Iris pigment epithelial cell (primary cell): ENCODE results near the gene SLC24A5.

Experiments used
- DNase-seq: peaks from one replicate; pipeline ENCODE4 v3.0.0-alpha.2; 2011; ENCODE audit warnings: low read depth

The SLC24A5 gene

GRCh38 chr15:48190932-48191573, 70.3 kb downstream of the SLC24A5 start:
- peak; percentile 75 for DNase-seq

DNA sequence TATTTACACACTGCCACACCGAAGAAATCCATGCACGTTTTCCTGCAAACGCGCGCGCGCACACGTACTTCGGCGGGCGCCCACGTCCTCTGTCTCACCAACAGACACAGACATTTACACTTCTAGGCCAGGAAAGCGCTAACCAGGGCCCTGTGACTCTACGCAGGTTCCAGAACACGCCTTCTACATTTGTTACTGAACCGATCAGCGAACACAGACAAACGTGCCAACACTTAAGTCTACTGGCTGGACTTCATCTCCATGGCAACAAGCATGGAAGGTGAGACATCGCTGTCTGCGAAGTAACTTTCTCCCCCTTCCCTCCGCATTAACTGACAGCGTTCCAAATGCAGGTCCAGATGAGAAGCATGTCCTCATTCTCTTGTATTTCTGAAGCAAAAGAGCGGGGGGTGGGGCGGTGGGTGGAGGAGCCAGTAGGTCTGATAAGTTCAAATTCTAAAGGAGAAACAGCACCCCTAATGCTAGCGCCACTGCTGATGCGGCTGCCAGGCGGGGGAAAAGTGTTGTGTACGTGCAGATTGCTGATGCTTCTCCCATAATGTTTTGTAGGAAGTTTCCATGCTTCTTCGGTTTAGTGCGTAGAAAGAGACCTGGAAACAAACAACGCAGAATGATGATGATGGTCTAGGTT, 70.9 kb downstream of the SLC24A5 start, which contains the start of gene CTXN2:
CTXN2 (plus strand) TSS at position 92 of the 652 bp plus-strand sequence. CDS start 9,636 bp downstream, outside the sequence.
- peak; percentile 10 for DNase-seq
